Nephron (organoid): ENCODE results near the gene NIN.

Experiments
- H3K27ac Mint-ChIP-seq, 3 experiments: 2 replicates each; pipeline ENCODE4 v1.8.0; 2020; ENCODE audit warnings: mixed read lengths in 3 of 3, mild to moderate bottlenecking in 2 of 3, moderate library complexity in 1 of 3
- H3K27me3 Mint-ChIP-seq: 2 replicates; pipeline ENCODE4 v1.8.0; 2021; ENCODE audit warnings: low read depth, mild to moderate bottlenecking, moderate library complexity, mixed read lengths
- H3K36me3 Mint-ChIP-seq: 2 replicates; pipeline ENCODE4 v1.8.0; 2020; ENCODE audit warnings: low read depth, mixed read lengths
- H3K4me1 Mint-ChIP-seq: 2 replicates; pipeline ENCODE4 v1.8.0; 2020; ENCODE audit warnings: mixed read lengths
- H3K4me3 Mint-ChIP-seq, 3 experiments: 2 replicates each; pipeline ENCODE4 v1.8.0; 2020; ENCODE audit warnings: mild to moderate bottlenecking in 3 of 3, mixed read lengths in 3 of 3, moderate library complexity in 2 of 3
- H3K9me3 Mint-ChIP-seq: 2 replicates; pipeline ENCODE4 v1.8.0; 2020; ENCODE audit warnings: mixed read lengths
- CTCF ChIP-seq, 3 experiments: fragments of 200-600 bp; sonication (generic); IDR thresholded peaks; one replicate each; pipeline ENCODE4 v1.5.0; 2021; ENCODE audit warnings: antibody characterized with exemption in 3 of 3; ENCODE audit not compliant: unreplicated experiment in 3 of 3

Gene NIN

GRCh38 chr14:50845166-50845565, 14.2 kb upstream of the NIN start:
- no peak overlapping the region for H3K27ac Mint-ChIP-seq
- TF ChIP-seq CTCF (IDR thresholded peaks at IDR 0.05; ENCODE audit: unreplicated experiment in 3 of 3), result no peak
- no peaks in the 10 kb centered on the region for H3K36me3 Mint-ChIP-seq
- H3K9me3 Mint-ChIP-seq, result no peaks in the 10 kb centered on the region
- peaks cover 5% of the 10 kb centered on the region for H3K4me1 Mint-ChIP-seq
- H3K27me3 Mint-ChIP-seq, result no peaks in the 10 kb centered on the region
- H3K4me3 Mint-ChIP-seq, result no peak overlapping the region

GRCh38 chr14:50844391-50844790, 13.4 kb upstream of the NIN start:
- H3K4me3 Mint-ChIP-seq, result no peak overlapping the region
- TF ChIP-seq CTCF (IDR thresholded peaks at IDR 0.05; ENCODE audit: unreplicated experiment in 3 of 3), result no peak

GRCh38 chr14:50839691-50840090, 8.7 kb upstream of the NIN start:
- no peak for TF ChIP-seq CTCF (IDR thresholded peaks at IDR 0.05; ENCODE audit: unreplicated experiment in 3 of 3)
- no peaks in the 10 kb centered on the region for H3K4me1 Mint-ChIP-seq
- peaks cover 5% of the 10 kb centered on the region for H3K27me3 Mint-ChIP-seq
- no peak overlapping the region for H3K27ac Mint-ChIP-seq
- H3K36me3 Mint-ChIP-seq, result no peaks in the 10 kb centered on the region
- no peak overlapping the region for H3K4me3 Mint-ChIP-seq
- no peaks in the 10 kb centered on the region for H3K9me3 Mint-ChIP-seq

More at GRCh38 chr14:50844391-50844790, 13.4 kb upstream of the NIN start:
- peaks cover 5% of the 10 kb centered on the region for H3K4me1 Mint-ChIP-seq
- no peak overlapping the region for H3K27ac Mint-ChIP-seq
- H3K9me3 Mint-ChIP-seq, result no peaks in the 10 kb centered on the region
- no peaks in the 10 kb centered on the region for H3K27me3 Mint-ChIP-seq
- H3K36me3 Mint-ChIP-seq, result no peaks in the 10 kb centered on the region

- Mint-ChIP-seq H3K4me3 (no peak overlapping the region), H3K9me3 (no peaks in the 10 kb centered on the region), H3K4me1 (no peaks in the 10 kb centered on the region), H3K27me3 (peaks cover 9% of the 10 kb centered on the region), H3K36me3 (no peaks in the 10 kb centered on the region), H3K27ac (no peak overlapping the region)
- no peak for TF ChIP-seq CTCF (IDR thresholded peaks at IDR 0.05; ENCODE audit: unreplicated experiment in 3 of 3)
Observed at GRCh38 chr14:50839048-50839447, 8.1 kb upstream of the NIN start.

GRCh38 chr14:50837850-50838470, 7.0 kb upstream of the NIN start:
- Mint-ChIP-seq H3K4me1 (no peaks in the 10 kb centered on the region), H3K27ac (no peak overlapping the region)

More at GRCh38 chr14:50837850-50838470, 7.0 kb upstream of the NIN start:
- H3K36me3 Mint-ChIP-seq, result no peaks in the 10 kb centered on the region
- no peaks in the 10 kb centered on the region for H3K9me3 Mint-ChIP-seq
- no peak for TF ChIP-seq CTCF (IDR thresholded peaks at IDR 0.05; ENCODE audit: unreplicated experiment in 3 of 3)
- no peak overlapping the region for H3K4me3 Mint-ChIP-seq
- peaks cover 14% of the 10 kb centered on the region for H3K27me3 Mint-ChIP-seq
